GM19455 (cell line): Measurements from ENCODE around the gene PPP1R15A.
A peak's percentile ranks its signal among the peaks of the same experiment; 100 is the strongest.
"Not testable (repeated sequence)": the region's sequence is repeated elsewhere in the genome, so short reads cannot be mapped to it uniquely, and the experiment has no call there.

Source experiments
- ATAC-seq: cut with Tn5 transposase; IDR thresholded peaks from one replicate; pipeline ENCODE4 v1.9.1; 2021; ENCODE audit not compliant: unreplicated experiment

The PPP1R15A gene

DNA sequence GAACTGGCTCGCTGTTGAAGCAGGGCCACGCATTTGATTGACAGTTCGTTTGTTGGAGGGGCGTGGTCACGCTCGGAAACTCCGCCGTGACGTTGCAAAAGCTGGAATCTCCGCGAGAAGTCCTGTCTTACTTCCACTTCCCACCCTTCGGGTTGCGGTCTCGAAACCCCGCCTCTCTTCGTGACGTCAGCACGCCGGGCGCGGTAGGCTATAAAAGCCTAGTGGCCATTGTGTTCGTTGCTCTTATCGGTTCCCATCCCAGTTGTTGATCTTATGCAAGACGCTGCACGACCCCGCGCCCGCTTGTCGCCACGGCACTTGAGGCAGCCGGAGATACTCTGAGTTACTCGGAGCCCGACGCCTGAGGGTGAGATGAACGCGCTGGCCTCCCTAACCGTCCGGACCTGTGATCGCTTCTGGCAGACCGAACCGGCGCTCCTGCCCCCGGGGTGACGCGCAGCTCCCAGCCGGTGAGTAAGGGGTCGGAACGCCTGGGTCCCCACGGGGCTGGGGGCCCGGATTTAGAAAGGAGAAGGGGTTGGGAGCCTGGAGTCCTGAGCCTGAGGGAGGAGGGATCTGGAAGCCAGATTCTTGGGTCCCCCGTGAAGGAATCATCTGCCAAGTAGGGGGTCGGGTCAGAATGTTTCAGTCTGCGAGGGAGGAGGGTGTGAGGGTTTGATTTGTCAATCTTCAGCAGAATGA is at the start of gene PPP1R15A:
TSS of gene PPP1R15A (plus strand) at position 240 of the 702 bp plus-strand sequence. CDS start 813 bp downstream, outside the sequence.
- ATAC-seq: peak; percentile 44

DNA sequence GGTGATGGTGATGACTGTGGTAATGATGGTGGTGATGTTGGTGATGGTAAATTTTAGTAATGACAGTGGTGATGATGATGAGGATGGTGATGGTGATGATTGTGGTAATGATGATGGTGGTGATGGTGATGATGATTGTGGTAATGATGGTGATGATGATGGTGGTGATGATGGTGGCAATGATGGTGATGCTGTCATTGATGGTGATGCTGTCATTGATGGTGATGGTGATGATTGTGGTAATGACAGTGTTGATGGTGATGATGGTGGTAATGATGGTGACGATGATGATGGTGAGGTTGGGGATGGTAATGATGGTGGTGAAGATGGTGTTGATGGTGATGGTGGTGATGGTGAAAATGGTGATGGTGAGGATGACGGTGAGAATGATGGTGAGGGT is 49.7 kb upstream of the PPP1R15A start:
- no peak for ATAC-seq

DNA sequence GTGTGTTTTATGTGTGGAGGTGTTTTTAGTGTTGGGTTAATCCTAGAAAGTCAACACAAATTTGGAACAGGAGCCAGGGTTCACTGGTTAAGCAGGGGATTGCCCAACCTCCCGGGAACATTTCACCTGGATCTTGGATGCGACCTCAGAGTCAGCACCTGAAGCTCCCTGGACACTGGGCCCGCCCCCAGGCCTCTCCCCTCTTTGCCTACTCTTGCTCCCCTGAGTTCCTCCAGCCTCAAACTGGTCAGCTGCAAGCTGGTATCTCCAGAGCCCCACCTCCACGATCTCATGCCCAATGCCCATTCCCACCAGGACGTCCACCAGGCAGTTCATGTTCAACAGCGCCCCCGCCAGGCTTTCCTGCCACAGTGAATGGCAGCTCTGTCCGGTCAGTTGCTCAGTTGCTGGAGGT is 45.6 kb upstream of the PPP1R15A start:
- no peak for ATAC-seq

DNA sequence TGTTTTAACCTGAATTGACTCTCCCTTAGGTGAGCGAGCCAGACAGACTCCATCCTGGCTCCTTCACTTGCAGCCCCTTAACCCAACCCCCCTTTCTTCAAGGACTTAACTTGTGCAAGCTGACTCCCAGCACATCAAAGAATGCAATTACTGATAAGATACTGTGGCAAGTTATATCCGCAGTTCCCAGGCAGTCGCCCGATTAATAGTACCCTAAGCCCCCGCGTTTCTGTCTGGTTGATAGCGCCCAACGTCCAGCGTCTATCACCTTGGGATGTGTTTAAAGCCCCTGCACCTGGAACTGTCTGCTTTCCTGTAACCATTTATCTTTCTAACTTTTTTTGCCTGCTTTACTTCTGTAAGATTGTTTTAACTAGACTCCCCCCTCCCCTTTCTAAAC is 42.1 kb upstream of the PPP1R15A start:
- ATAC-seq: no peak

GRCh38 chr19:48830965-48831364 is 41.3 kb upstream of the PPP1R15A start:
- no peak for ATAC-seq

- no peak for ATAC-seq
Observed at GRCh38 chr19:48833049-48833448, 39.2 kb upstream of the PPP1R15A start.

DNA sequence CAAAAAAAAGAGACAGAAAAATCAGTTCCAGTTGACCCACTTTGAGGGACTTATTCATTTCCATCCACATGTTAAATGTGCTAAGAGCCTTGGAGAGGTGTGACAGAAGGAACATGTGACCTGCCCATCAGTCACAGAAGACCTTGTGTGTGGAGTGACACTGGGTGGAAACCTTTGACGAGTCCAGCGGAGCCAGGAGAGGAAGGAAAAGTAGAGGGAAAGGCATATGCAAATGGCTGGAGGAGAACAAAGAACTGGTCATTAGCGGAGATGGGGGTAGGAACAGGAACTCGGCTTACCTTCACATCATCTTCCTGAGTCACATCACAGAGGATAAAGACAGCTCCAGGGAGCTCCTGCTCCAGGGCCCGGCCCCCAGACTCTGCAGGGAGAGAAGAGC is 38.2 kb upstream of the PPP1R15A start:
- no peak for ATAC-seq

DNA sequence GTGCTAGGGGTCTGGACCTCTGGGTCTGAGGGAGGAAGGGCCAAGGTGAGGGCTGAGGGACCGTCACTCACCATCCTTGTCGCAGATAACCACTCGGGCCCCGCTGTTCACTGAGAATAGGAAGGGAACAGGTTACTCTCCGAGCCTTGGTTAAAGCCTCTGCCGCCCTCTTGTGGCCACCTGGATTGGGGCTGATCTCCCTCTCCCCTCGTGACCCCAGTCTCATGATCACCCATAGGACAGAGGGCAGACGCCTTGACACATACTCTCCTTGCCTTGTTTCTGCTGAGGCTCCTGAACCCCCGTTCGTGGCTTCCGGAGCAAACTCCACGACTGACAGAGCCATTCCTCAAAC is 36.5 kb upstream of the PPP1R15A start:
- no peak for ATAC-seq

DNA sequence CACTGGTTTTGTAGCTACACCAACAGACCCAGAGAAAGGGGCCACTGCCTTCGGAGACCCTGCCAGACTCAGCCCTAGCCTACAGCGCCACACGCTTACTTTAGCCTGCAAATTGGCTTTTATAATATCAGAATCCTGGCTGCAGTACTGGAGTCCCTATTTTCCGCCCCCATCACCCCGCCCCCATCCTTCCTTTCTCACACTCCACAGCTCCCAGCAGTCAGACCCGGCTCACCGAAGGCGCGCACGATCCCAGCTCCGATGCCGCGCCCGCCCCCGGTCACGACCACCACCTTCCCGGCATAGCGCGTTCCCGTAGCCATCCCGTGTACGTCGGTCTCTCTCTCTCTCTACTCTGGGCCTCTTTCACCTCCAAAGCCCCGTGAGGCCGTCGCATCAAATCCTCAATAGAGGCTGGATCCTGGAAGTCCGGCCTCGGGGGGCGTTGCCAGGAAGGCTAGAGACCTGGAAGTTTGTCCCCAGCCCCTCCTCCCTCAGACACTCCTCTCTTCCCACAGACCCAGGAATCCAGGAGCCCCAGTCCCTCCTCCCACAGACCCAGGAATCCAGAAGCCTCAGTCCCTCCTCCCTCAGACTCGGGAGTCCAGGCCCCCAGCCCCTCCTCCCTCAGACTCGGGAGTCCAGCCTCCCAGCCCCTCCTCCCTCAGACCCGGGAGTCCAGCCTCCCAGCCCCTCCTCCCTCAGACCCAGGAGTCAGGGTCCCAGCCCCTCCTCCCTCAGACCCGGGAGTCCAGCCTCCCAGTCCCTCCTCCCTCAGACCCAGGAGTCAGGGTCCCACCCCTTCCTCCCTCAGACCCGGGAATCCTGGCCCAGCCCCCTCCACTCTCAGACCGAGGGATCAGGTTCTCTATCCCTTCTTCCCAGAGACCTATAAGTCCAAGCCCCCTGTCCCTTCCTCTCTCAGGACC is 35.9 kb upstream of the PPP1R15A start, which contains the start of gene HSD17B14:
TSS of gene HSD17B14 (minus strand) at position 403 of the 929 bp plus-strand sequence. CDS start at position 323, 80 bp downstream.
- ATAC-seq: peak; percentile 4

DNA sequence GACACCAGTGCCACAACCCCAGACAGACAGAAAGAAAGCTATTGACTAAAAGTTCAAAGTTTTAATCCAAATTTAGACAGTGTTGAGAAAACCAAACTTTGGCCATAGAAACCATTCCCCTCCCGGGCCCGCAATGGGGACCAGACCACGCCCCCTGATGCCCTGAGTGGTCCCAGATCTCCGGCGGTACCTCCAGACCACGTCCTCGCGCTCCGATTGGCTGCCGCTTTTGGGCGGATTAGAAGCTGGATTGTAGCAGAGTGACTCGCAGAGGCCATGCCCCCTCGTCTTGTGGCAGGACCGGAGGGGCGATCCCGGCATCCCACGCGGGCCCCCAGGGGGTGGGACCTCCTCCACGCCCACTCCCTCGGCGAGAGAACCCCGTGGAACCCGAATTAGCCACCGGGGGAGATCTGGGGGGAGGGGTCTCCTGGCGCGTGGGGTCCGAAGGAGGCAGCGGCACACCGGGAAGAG is 35.1 kb upstream of the PPP1R15A start:
- ATAC-seq: peak; percentile 75

- ATAC-seq: no peak
Observed at GRCh38 chr19:48837687-48838086, 34.5 kb upstream of the PPP1R15A start.

- no peak for ATAC-seq
Observed at GRCh38 chr19:48841047-48841446, 31.2 kb upstream of the PPP1R15A start.

GRCh38 chr19:48841571-48841970 is 30.6 kb upstream of the PPP1R15A start:
- ATAC-seq: no peak

- ATAC-seq: no peak
Observed at GRCh38 chr19:48842789-48843162, 29.4 kb upstream of the PPP1R15A start.

DNA sequence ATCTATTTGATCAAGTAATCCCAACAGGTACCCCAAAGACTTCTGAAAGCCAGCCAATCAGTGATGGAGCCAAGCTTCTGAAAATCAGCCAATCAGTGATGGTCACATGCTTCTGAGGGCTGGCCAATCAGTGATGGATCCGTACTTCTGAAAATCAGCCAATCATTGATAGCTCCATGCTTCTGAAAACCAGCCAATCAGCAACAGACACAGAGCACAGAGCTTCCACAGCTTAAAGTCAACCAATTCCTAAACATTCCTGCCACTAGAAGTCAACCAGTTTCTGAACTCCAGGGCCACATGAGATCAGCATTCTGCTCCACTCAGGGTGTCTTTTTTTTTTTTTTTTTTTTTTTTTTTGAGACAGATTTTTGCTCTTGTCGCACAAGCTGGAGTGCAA is 27.7 kb upstream of the PPP1R15A start:
- ATAC-seq: no peak

DNA sequence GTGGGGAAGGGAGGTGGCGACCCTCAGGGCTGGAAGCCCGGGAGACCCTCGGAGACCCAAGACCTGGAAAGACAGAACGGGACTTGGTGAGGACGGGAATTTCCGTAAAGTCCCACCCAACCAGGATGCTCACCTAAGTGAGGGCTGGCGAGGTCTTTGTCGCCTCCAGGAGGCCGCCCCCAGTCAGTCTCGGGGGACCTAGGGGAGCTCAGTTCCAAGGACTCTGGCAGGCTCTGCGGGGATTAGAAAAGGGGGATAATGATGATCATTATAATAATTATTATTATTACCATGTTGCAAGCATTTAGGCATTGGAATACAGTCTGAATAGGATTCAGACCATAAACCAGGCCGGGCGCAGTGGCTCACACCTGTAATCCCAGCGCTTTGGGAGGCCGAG is 26.8 kb upstream of the PPP1R15A start:
- ATAC-seq: no peak

DNA sequence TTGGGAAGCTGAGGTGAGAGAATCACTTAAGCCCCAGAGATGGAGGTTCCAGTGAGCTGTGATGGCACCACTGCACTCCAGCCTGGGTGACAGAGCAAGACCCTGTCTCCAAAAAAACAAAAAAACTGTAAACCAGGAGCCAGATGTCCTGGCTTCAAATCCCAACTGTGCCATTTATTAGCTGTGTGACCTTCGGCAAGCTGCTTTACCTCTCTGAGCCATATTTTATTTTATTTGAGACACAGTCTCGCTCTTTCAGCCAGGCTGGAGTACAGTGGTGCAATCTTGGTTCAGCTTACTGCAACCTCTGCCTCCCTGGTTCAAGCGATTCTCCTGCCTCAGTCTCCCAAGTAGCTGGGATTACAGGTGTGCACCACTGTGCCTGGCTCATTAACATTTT is 25.6 kb upstream of the PPP1R15A start:
- ATAC-seq: not testable (repeated sequence)

- ATAC-seq: no peak
Observed at GRCh38 chr19:48852292-48852691, 19.9 kb upstream of the PPP1R15A start.

GRCh38 chr19:48853483-48853882 is 18.7 kb upstream of the PPP1R15A start:
- no peak for ATAC-seq

DNA sequence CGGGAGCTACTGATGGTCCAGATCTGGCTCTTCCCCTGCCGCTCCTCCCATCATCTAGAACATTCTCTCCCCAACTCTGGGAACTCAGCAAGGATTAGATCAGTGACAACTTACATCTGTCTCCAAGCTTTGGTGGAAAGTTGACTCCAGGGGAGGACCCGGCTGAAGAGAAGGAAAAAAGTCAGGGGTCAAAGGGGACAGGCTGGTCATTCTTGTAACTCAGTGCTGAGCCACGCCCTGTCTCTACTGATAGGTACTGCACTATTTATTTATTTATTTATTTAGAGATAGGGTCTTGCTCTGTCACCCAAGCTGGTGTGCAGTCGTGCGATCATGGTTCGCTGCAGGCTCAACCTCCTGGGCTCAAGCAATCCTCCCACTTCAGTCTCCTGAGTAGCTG is 18.1 kb upstream of the PPP1R15A start:
- no peak for ATAC-seq

DNA sequence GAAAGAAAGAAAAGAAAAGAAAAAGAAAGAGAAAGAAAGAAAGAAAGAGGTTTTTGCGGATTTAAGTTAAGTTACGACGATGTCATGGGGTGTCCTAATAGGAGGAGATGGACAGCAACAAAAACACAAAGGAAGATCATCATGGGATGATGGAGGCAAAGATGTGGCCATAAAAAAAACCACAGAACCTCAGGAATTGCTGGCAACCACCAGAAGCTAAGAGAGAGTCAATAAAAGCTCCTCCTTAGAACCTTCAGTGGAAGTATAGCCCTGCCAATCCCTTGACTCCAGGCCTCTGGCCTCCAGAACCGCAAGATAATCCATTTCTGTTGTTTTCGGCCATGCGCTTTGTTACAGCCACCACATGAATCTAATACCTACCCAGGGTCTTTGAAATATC is 15.3 kb upstream of the PPP1R15A start:
- no peak for ATAC-seq
